MV-4-11 (cell line): ENCODE data around the gene PARP12.

Source experiments
- DNase-seq: peaks from one replicate; lab custom pipeline; 2025; lab: John Stamatoyannopoulos, UW

The PARP12 gene

DNA sequence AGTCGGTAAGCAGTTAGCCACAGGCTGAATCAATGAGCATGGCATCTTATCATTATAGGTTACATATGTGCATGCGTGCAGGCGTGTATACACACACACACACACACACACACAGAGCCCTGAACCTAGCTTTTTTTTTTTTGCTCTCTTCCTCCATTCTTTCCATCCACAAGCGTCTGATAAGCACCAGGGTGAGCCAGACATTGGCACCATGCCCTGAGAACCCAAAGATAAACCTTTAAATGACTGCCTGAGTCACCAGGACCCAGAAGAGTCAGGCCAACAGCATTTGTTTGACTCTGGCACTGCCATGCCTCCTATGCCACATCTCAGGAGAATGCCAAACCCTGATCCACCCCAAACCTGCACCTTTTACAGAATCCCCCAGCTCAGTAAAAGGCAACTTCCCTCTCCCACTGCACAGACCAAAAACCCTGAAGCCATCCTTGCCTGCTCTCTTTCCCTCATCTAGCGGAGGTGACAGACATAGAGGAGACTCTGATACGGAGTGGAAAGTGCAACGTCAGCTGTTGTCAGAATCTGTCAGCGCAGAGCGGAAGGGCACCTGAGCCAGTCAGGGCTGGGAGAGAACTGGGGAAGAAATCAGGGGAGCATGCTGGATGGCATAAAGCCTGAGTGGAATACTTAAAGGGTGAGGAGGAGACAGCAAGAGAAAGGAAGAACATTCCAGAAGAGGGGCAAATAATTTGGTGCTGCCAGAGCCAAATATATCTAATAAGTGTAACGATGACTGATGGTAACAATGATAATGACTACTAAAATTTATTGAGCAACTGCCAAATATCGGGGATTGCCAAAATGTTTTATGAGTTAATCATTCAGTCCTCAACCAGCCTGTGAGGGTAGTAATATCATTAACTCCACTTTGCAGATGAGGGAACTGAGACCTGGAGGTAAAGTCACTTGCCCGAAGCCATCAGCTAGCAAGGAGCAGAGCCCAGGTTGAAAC, 3.2 kb downstream of the PARP12 start:
- DNase-seq = no peak

DNA sequence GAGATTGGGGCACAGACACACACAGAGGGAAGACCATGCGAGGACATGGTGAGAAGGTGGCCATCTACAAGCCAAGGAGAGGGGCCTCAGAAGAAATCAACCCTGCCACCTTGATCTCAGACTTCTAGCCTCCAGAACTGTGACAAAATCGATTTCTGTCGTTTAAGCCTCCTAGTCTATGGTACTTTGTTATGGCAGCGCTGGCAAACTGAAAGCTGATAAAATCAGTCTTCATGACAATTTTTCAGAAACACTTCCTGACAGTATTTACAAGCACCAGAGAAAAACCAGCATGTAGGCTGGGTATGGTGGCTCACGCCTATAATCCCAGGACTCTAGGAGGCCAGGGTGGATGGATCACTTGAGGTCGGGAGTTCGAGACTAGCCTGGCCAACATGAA, 4.2 kb downstream of the PARP12 start:
- DNase-seq = no peak

DNA sequence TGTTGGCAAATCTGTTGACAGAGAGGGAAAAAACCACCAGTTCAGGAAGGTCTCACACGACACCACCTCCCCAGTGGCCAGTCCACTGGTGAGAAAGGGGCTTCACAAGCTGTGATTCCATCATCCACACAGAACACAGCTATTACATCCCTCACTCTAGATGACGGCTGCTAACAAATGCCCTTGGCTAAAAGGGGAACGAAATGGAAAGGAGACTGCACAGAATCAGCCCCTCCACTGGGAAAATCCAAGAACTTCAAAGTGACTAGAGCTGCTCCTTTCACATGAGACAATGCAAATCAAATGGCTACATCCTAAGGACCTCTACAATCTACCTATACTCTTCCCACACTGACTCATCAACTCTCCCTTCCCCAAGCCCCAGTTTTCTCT, 5.6 kb downstream of the PARP12 start:
- no peak for DNase-seq

DNA sequence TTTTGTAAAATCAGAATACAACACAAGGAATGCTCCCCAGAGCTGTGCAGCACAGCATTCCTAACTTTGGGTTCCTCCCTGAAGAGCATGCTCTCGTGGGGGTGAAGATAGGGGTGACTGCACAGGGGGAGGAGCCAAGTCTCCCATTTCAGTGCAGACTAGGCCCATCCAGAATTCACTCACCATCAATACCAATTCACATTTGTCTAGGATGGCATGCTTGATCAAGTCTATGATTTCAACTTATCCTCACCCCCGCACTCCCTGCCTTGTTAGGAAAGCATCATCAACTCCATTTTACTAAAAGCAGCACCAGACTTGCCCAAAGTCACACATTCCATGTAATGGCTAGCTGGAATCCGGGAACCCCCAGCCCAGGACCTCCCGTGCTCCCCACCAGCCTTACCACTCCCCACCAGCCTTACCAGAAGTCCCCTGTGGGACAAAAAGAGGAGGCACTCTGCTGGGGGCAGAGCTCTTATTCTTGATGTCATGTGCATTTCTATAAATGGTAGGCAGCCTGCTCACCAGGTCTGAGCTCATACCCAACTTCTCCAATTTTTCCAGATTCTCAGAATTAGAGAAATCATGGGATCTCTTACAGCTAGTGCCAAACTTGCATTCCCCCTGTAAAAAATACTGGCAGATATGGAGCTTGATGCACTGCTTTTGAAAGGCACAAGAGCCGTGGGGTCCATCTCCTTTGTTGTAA, 6.2 kb downstream of the PARP12 start:
- DNase-seq = no peak

DNA sequence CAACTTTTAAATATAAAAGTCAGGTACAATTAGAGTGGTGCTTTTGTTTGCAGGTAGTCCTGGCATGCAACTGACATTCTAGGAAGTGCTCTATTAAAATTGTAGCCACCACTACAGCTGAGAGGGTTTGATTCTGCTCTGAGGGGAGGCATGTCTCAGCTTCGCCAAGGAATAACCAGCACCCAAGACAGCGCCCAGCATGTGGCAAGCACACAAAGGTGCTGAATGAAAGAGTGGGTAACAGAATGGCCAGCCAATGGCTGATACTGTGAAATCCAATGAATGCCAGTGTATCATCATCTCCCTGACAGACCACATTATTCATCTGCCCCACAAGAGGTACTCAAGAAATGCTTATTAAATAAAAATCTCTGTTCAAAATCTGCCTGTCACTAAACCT, 6.9 kb downstream of the PARP12 start:
- DNase-seq = no peak

DNA sequence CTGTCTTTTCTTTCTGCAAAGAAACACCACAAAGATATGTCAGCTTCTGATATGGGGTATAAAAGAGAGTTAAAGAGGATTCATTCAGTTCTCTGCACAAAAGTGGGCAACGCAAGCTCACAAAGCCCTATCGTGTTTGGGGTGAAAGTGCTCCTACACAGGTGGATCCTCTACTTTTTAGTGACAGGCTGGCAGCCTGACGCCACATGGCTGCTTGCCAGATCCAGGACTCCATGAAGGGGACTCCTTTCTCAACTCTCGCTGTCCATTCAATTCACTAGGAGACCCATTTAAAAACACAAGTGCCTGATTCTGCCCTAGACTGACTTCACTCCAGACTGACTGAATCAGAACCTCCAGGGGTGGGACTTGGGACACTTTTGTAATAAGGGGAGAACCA, 8.0 kb downstream of the PARP12 start:
- DNase-seq = no peak

DNA sequence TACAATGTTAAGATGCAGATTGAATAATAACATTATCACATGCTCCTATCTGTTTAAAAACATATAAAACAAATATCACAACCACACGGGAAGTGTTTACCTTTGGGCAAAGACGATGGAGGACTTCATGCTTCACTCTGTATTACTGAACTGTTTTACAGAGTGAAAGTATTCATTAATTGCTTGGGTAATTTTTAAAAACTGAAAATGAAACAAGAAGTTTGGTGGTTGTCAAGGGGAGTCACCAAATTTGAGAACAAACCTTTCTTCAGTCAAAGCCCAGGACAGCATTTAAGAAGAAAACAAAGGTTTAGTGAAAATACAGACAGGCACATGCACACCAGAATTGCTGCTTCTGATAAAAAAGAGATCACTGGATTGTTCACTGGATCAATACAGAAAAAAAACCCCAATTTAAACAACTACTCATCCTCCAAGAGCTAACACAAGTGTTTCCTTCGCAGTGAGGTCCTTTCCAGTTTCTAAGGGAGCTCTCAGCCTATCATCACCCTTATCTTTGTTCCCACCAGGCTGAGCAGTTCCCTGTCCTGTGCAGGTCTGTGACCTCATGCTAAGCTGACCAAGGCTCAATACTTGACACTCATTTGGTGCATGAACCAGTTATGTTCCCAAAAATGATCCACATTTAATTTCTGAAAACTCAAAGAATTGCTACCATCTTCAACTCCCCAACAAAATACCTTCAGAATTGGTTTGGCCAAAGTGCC, 8.8 kb downstream of the PARP12 start:
- DNase-seq = no peak

DNA sequence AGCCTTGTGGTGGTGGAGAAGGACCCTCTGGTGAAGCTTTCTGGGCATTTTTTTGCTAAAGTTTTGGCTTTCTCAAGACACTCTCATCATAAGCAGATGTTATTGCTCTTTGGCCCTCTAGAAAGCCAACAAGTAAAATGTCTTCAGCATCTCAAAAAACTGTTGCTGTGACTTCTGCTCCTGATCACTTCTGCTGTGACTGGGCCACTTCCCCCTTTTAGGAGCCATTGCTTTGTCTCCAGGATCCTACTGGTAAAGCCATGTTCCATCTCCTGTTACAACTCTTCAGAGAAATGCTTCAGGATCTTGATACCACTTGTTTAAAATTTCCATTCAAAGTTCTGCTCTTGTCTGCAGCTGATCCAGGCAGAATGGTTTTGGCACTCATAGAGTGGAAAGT, 10.9 kb downstream of the PARP12 start:
- DNase-seq = peak; percentile 50

DNA sequence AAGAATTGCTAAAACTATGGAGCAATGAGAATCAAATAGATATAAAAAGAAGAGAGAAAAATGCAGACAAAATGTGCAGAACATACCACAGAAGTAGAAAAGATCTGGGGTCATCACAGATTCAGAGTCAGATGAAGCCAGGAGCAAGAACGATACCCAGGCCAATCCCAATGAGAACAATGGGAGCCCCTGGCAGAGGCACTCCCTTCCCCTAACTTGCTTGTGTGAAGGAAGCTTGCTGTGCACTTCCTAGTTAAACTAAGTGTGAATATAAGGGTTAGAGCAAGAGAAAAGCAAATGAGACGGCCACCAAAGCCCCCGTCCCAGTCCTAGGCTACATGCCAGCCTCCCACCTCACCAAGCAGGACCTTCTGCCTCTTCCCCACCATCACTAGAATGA, 12.7 kb downstream of the PARP12 start:
- DNase-seq = no peak

DNA sequence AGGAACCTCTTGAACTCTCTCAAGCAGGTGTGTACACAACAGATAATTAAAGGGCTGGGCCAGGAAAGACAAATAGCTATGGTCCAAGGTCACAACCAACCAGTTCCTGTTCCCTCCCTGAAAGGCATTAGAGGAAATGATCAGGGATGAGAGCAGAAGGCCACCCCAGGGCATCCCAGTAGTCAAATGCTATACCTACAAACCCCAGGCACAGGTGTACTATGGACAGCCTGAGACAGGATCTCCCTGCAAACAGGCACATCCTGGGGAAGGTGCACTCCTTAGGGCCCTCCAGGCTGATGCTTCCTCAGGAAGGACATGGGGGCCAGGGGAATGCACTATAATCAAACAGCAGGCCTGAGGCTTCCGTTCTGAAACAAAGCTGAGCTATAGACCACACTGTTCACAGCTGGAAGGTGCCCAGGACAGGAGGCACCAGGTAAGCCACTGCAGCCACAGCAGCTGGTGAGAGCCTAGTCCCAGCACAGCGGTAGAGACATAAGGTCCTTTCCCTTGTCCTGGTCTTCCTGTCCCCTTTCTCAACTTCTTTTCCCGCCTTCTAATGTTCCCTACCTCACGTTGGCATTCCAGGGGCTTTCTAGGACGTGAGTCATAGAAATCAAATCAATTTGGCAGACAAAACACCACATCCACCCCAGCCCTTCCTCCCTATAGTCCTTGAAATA, 13.3 kb downstream of the PARP12 start:
- DNase-seq = no peak

DNA sequence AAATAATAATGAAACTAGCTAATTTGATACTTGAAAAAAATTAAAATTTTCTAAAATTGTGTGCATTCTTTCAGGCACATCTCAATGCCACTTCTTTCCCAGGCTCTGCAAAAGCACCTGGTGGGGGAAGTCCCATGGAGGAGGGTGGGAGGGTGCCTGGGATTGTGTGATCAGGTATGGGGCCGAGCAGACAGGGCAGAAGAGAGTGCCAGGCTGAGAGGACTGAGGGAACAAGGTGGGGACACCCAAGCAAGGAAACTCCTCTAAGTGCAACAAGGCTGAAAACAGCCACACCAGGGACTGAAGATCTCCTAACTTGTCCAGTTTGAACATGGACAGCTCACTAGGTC, 13.8 kb downstream of the PARP12 start:
- no peak for DNase-seq

DNA sequence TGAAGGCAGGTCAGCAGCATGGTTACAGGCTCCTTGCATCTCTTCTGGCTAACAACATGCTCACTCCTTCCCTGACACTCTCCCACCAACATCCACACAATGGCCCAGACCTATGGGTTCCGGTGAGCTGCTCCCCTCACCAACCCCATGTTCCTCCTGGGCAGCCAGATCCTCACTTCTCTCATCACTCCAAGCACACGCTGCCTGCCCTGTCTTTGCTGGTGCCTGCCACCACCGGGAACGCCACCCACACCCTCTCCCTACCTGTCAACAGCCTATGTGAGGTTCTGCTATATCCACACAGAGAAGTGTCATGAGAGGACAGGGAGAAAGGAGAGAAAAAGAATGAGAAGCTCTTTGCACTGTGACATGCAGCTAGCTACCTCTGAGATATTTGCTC, 14.6 kb downstream of the PARP12 start:
- no peak for DNase-seq

DNA sequence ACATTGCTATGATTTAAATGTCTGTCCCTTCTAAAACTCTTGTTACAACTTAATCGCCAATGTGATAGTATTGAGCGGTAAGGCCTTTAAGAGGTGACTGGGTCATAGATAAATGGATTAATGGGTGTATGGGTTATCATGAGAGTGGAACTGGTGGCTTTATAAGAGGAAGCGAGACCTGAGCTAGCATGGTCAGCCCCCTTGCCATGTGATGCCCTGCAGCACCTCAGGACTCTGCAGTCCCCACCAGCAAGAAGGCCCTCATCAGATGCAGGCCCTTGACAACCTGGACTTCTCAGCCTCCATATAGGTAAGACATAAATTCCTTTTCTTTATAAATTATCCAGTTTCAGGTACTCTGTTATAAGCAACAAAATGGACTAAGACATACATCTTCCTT, 15.6 kb downstream of the PARP12 start:
- DNase-seq = no peak

DNA sequence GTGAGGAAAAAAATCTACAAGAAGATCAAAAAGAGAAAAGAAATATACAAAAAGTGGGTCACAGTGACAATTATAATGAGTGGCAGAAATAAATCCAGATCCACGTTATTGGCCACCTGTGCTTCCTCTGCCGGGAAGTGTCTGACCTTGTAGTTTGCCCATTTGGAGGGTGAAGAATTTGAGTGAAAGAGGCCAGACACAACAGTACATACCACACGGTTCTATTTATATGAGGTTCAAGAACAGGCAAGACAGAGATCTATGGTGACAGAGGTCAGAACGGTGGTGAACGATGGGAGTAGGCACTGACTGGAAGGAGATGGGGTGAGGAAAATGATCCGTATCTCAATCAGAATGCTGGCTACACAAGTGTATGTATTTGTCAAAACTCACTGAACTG, 17.1 kb downstream of the PARP12 start:
- no peak for DNase-seq

DNA sequence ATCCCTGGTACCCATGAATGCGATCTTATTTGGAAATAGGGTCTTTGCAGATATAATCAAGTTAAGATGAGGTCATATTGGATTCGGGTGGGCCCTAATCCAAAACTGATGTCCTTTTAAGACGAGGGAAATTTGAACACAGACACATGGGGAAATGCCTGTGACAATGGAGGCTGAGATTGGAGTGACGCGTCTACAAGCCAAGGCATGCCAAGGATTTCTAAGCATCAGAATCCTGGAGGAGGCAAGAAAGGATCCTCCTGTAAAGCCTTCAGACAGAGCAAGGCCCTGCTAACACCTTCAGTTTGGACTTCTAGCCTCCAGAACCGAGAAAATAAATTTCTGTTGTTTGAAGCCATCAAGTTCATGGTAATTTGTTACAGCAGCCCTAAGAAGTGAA, 18.5 kb downstream of the PARP12 start:
- no peak for DNase-seq

DNA sequence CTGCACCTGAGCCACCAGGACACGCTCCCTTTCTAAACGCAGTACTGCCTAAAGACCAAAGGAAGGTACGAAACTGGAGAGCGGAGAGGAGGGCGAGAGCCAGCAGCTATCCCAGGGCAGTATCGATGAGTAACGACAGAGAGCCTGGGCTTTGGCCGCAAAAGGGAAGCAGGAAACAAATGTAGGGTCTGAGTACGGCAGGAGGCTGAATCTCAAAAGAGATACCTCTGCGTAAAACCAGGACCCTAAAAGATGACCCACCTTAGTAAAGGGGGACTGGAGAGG, 20.4 kb downstream of the PARP12 start:
- peak; percentile 18 for DNase-seq

DNA sequence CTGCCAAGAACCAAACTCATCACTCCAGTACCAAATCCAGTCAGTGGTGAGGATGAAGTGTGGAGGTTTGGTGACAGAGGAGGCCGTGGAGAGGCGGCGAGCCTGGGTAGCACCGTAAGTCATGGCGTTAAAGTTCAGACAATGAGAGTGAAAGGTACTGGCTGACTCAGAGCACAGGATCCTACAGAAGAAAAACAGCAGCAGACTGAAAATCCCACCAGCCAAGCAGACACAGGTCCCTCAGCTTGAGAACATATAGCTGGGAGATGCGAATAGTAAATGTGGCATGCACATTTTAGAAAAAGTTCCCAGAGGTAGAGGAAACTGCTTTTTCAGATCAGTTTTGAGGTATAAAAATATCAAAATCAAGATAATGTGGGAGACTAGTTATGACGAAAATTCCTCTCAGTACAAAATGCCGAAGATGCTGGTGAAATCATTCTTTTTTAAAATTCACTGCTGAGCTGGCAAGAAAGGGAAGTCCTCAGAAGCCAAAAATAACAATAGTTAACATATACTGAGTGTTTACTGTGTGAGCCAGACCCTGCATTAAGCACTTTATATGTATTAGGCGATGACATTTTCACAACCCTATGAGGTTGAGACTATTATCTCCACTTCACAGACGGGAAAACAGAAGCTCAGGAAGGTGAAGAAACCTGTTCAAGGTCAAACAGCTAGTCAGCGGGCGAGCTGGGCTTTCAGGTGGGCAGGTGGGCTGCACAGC, 20.9 kb downstream of the PARP12 start:
- peak; percentile 8 for DNase-seq

DNA sequence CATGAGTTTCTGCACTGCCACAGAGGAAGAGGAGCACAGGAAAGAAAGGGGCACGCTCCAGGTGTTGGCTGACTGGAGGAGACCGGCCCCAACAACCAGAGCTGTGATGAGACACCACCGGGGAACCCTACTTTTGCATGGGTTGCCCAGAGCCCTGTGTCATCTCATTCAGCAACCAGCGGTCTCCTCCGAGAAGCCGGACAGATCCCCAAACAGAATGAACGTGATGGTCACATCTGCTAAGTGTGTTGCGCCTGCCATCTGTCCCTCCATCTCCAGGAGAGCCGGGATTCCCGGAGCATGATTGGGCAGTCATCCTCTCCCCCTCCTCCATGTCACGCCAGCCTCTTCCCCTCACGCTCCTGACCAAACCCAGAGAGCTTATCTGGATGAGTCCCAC, 22.9 kb downstream of the PARP12 start:
- no peak for DNase-seq

DNA sequence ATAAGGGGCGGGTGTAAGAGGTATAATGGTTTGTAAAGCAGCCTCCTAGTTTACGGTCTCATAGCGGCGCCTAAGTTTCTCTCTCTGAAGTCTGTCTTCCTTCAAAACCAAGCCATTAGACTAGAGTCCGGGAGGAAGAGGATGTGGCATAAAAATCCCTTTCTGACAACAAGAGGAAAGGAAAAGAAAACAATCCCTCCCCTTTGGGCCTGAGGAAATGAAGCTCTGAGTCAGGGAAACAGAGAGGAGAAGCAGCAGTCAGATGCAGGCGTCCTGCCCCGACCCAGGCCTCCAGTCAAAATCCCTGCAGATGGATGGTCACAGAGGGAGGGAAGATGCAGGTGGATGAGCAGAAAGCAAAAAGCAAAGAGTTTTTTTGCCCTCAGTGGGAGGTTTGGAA, 23.7 kb downstream of the PARP12 start:
- no peak for DNase-seq

DNA sequence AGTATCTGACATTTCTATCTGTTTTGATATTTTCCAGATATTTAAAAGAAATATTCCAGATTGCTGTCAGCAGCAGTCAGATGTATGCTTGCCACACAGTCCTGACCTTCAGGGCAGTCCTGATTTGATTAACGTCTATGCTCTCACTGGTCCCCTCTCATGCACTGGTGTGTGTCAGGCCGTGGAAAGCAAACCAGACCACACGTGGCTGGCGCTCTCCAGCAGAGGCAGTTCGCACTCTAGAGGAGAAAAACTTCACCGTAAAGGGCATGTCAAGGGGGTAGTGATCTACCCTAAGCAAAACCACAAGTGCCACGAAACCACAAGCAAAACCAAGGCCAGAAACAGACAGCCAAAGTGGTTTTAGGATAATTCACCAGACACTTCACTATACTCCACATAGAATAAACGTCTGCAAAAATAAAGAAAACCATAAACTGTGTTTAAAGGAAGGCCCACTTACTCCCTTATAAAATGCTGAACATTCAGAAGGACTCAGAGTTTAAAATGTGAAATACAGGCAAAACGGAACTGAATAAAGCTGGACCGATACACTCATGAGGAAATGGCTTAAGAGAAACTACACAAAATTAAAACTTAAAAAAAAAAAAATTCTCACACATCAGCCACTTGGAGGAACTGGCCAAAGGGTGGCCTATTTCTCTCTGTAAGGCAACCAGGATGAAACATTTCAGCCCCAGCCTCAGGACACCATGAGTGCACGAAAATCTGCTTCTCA, 26.4 kb downstream of the PARP12 start:
- peak; percentile 84 for DNase-seq
